Activated CD8-positive, alpha-beta T cell treated with anti-CD3 and anti-CD28 coated beads for 36 hours (primary cell): ENCODE data around the gene CNTNAP2. TPM values are rescaled to one million over a fixed set of nuclear protein-coding genes. Genes with fewer than 3 reads are reported as not detected.

Source experiments
- ATAC-seq: fragments of 200-7000 bp; cut with Tn5 transposase; one replicate; pipeline ENCODE4 v1.10.0; 2021; ENCODE audit warnings: mild to moderate bottlenecking, moderate library complexity
- CTCF ChIA-PET: fragments of 350-600 bp; sonication (Branson Sonifier 250); formaldehyde crosslinking; loops from one replicate; lab custom pipeline; 2021; ENCODE audit warnings: antibody characterized with exemption; lab: Charles Lee
- POLR2A ChIA-PET: fragments of 350-600 bp; sonication (Branson Sonifier 250); formaldehyde crosslinking; loops from one replicate; lab custom pipeline; 2021; ENCODE audit warnings: antibody characterized with exemption; lab: Charles Lee
- DNase-seq: peaks from one replicate; pipeline ENCODE4 v3.0.0-alpha.2; 2020
- H3K27ac Mint-ChIP-seq: one replicate; pipeline ENCODE4 v1.8.0; 2021; ENCODE audit warnings: mild to moderate bottlenecking, mixed read lengths
- H3K27me3 Mint-ChIP-seq: one replicate; pipeline ENCODE4 v1.8.0; 2021; ENCODE audit warnings: mixed read lengths
- H3K36me3 Mint-ChIP-seq: one replicate; pipeline ENCODE4 v1.8.0; 2021; ENCODE audit warnings: low read depth, mixed read lengths
- H3K4me1 Mint-ChIP-seq: one replicate; pipeline ENCODE4 v1.8.0; 2021; ENCODE audit warnings: low read depth, mixed read lengths
- H3K4me3 Mint-ChIP-seq: one replicate; pipeline ENCODE4 v1.8.0; 2021; ENCODE audit warnings: mild to moderate bottlenecking, moderate library complexity, mixed read lengths
- H3K9me3 Mint-ChIP-seq: one replicate; pipeline ENCODE4 v1.8.0; 2021; ENCODE audit warnings: mixed read lengths
- CTCF ChIP-seq: fragments of 200-600 bp; IDR thresholded peaks from one replicate; pipeline ENCODE4 v1.8.0; 2022; ENCODE audit warnings: antibody characterized with exemption, mild to moderate bottlenecking
- intact Hi-C: fragments of 100-400 bp; cut with micrococcal nuclease; formaldehyde crosslinking; loops from one replicate; pipeline ENCODE4 v1.10.0; 2022
- total RNA-seq, 2 experiments: library from RNA; stranded (reverse); gene quantifications; one replicate each; pipeline ENCODE4 v1.2.3, GENCODE V29; 2021

CNTNAP2 gene
- total RNA-seq, 2 experiments from 2014 or later: not detected

- ChIA-PET POLR2A (no interaction called here), CTCF (no interaction called here)
- Mint-ChIP-seq H3K27me3 (no peaks in the 10 kb centered on the region), H3K4me3 (no peak overlapping the region), H3K27ac (no peak overlapping the region), H3K36me3 (no peaks in the 10 kb centered on the region), H3K9me3 (no peaks in the 10 kb centered on the region), H3K4me1 (no peaks in the 10 kb centered on the region)
- ATAC-seq (no peak), DNase-seq (no peak)
- intact Hi-C loops: no loop called here
- no peak for TF ChIP-seq CTCF
Measured at GRCh38 chr7:147670759-147671158, 1554.2 kb downstream of the CNTNAP2 start.

- Mint-ChIP-seq H3K4me3 (no peak overlapping the region), H3K36me3 (no peaks in the 10 kb centered on the region), H3K27me3 (no peaks in the 10 kb centered on the region), H3K9me3 (no peaks in the 10 kb centered on the region), H3K4me1 (no peaks in the 10 kb centered on the region), H3K27ac (no peak overlapping the region)
- ChIA-PET POLR2A (no interaction called here), CTCF (no interaction called here)
- ATAC-seq (no peak), DNase-seq (no peak)
- intact Hi-C loops: no loop called here
- TF ChIP-seq CTCF: no peak
Measured at GRCh38 chr7:147674705-147675104, 1558.1 kb downstream of the CNTNAP2 start.

- no peak overlapping the region for H3K4me3 Mint-ChIP-seq
- no peaks in the 10 kb centered on the region for H3K36me3 Mint-ChIP-seq
- no peaks in the 10 kb centered on the region for H3K27me3 Mint-ChIP-seq
- no peak for TF ChIP-seq CTCF
- ChIA-PET CTCF (no interaction called here), POLR2A (no interaction called here)
- H3K9me3 Mint-ChIP-seq: no peaks in the 10 kb centered on the region
- no peak for ATAC-seq
- no peaks in the 10 kb centered on the region for H3K4me1 Mint-ChIP-seq
- no peak overlapping the region for H3K27ac Mint-ChIP-seq
- no peak for DNase-seq
- intact Hi-C loops: no loop called here
Measured at GRCh38 chr7:147678943-147679342, 1562.3 kb downstream of the CNTNAP2 start.

GRCh38 chr7:147681530-147681929 is 1564.9 kb downstream of the CNTNAP2 start:
- ChIA-PET CTCF (interaction anchor here (0.6 kb wide), 1 partner anchor 356 kb away, joined by 3 read pairs; no protein-coding TSS in a partner anchor), POLR2A (no interaction called here)
- H3K4me3 Mint-ChIP-seq: no peak overlapping the region
- H3K27me3 Mint-ChIP-seq: no peaks in the 10 kb centered on the region
- no peak for ATAC-seq
- no peaks in the 10 kb centered on the region for H3K4me1 Mint-ChIP-seq
- H3K36me3 Mint-ChIP-seq: no peaks in the 10 kb centered on the region
- no peak overlapping the region for H3K27ac Mint-ChIP-seq
- TF ChIP-seq CTCF: no peak
- no peak for DNase-seq
- intact Hi-C loops: no loop called here
- H3K9me3 Mint-ChIP-seq: no peaks in the 10 kb centered on the region

GRCh38 chr7:147700702-147701101 is 1584.1 kb downstream of the CNTNAP2 start:
- no peak for ATAC-seq
- H3K9me3 Mint-ChIP-seq: peaks cover 7% of the 10 kb centered on the region
- intact Hi-C loops: no loop called here
- no peak overlapping the region for H3K4me3 Mint-ChIP-seq
- H3K27me3 Mint-ChIP-seq: no peaks in the 10 kb centered on the region
- ChIA-PET CTCF (no interaction called here), POLR2A (no interaction called here)
- H3K4me1 Mint-ChIP-seq: no peaks in the 10 kb centered on the region
- DNase-seq: no peak
- no peaks in the 10 kb centered on the region for H3K36me3 Mint-ChIP-seq
- TF ChIP-seq CTCF: no peak
- H3K27ac Mint-ChIP-seq: no peak overlapping the region
